Bronchial epithelial cell (primary cell): ENCODE data around the gene INPP5F. TPM values are rescaled to one million over a fixed set of nuclear protein-coding genes. Genes with fewer than 3 reads are reported as not detected.

ENCODE experiments used
- DNase-seq: peaks from one replicate; pipeline ENCODE4 v3.0.0-alpha.2; 2010; ENCODE audit warnings: low read depth
- FAIRE-seq: peaks from 2 replicates; lab custom pipeline; 2011; peaks lifted over from hg19 to GRCh38; lab: Jason Lieb, UNC
- H3K27me3 ChIP-seq: 2 replicates; pipeline ENCODE4 v1.5.1; 2011; ENCODE audit warnings: low read length; ENCODE audit not compliant: control insufficient read depth, insufficient read depth
- H3K36me3 ChIP-seq: 2 replicates; pipeline ENCODE4 v1.5.1; 2011; ENCODE audit warnings: low read length; ENCODE audit not compliant: control insufficient read depth, insufficient read depth
- H3K4me3 ChIP-seq: 2 replicates; pipeline ENCODE4 v1.5.1; 2011; ENCODE audit warnings: mild to moderate bottlenecking, low read depth, low read length, control low read depth
- CTCF ChIP-seq: IDR thresholded peaks from 2 replicates; pipeline ENCODE4 v1.5.1; 2011; ENCODE audit warnings: mild to moderate bottlenecking, moderate library complexity, low read length, control low read depth, inconsistent platforms; ENCODE audit not compliant: insufficient read depth, severe bottlenecking
- total RNA-seq: library from RNA; depleted of rRNA; stranded (reverse); fragments of >200 nt; gene quantifications from 2 replicates; pipeline ENCODE4 v1.2.1, GENCODE V29; 2014

Gene INPP5F
- total RNA-seq, 1 donor from 2014 or later: 11.6 TPM

GRCh38 chr10:119689016-119689580, 36.8 kb upstream of the INPP5F start:
- no peak overlapping the region for H3K4me3 ChIP-seq
- FAIRE-seq (no peak), DNase-seq (no peak)
- no peaks in the 10 kb centered on the region for H3K36me3 ChIP-seq
- H3K27me3 ChIP-seq: no peaks in the 10 kb centered on the region
- TF ChIP-seq CTCF: no peak

- Histone ChIP-seq H3K27me3 (no peaks in the 10 kb centered on the region), H3K36me3 (no peaks in the 10 kb centered on the region), H3K4me3 (no peak overlapping the region)
- FAIRE-seq (no peak), DNase-seq (no peak)
- no peak for TF ChIP-seq CTCF
These were observed 34.1 kb upstream of the INPP5F start for GRCh38 chr10:119691726-119692125.

- H3K36me3 ChIP-seq: no peaks in the 10 kb centered on the region
- FAIRE-seq: no peak
- no peak for DNase-seq
- no peak for TF ChIP-seq CTCF
- H3K27me3 ChIP-seq: no peaks in the 10 kb centered on the region
- H3K4me3 ChIP-seq: no peak overlapping the region
These were observed 32.4 kb upstream of the INPP5F start for GRCh38 chr10:119693262-119693957.

GRCh38 chr10:119694608-119695007, 31.2 kb upstream of the INPP5F start:
- Histone ChIP-seq H3K36me3 (no peaks in the 10 kb centered on the region), H3K4me3 (no peak overlapping the region), H3K27me3 (no peaks in the 10 kb centered on the region)
- TF ChIP-seq CTCF: no peak
- FAIRE-seq: no peak
- no peak for DNase-seq

GRCh38 chr10:119700321-119700954, 25.4 kb upstream of the INPP5F start:
- Histone ChIP-seq H3K36me3 (no peaks in the 10 kb centered on the region), H3K27me3 (no peaks in the 10 kb centered on the region), H3K4me3 (no peak overlapping the region)
- no peak for TF ChIP-seq CTCF
- FAIRE-seq (no peak), DNase-seq (no peak)
